ENCODE measurements around the gene ZNF227. TPM values are rescaled to one million over a fixed set of nuclear protein-coding genes. Genes with fewer than 3 reads are reported as not detected.
A peak's percentile ranks its signal among the peaks of the same experiment; 100 is the strongest.
"Not testable (repeated sequence)": the region's sequence is repeated elsewhere in the genome, so short reads cannot be mapped to it uniquely, and the experiment has no call there.

Gene ZNF227
- total RNA-seq (2014; rRNA removed; shearing (Covaris generic)), result 20.2 and 22.0 TPM in 2 replicates

DNA sequence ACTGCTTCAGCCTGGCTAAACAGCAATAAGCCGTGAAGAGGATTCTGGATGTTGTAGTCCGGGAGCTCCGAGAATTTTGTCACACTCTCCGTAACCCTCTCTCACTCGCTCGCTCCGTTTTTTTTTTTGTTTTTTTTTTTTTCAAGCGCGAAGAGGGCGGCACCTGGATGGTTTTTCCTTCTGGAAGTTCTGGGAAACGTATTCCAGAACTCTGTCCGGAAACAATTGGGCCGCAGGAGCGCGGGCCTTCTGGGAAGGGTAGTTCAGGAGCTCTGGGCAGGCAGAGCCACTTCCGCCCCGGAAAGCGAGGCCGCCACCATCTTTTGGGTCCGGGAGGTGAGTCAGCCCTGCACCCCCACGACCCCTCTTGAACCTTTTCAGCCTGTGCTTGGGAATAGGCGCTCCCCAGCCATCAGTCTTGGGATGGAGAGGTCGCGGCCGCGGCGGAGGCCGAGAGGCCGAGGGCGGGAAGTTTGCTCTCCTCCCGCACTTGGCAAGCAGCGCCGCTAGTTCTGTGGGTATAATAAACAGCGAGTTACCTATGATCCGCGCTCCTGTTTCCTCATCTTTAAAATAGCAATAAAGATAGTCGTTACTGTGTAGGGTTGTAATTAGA lies at the start of gene ZNF227:
Gene ZNF227, plus strand, starts transcription at position 283 of the 616 bp plus-strand sequence. CDS start 5,261 bp downstream, outside the sequence.
- peak; percentile 94 to 95 for DNase-seq
- peak within 1 kb of the TSS; percentile 81 for H3K4me3 ChIP-seq

DNA sequence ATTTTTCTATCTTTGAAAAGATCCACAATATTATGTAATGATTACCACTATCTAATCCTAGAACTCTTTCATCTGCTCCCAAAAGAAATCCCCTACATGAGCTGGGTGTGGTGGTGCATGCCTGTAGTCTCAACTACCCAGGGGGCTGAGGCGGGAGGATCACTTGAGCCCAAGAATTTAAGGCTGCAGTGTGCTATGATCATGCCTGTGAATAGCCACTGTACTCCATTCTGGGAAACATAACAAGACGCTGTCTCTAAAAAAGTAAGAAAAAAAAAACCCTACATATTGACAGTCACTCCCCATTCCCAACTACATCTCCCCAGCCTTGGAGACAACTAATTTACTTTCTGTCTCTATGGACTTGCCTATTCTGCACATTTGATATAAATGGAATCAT lies 48.5 kb upstream of the ZNF227 start:
- DNase-seq, result no peak
- Histone ChIP-seq H3K36me3 (peaks cover 22% of the 10 kb centered on the region), H3K9me3 (replicated peaks) (no peaks in the 10 kb centered on the region), H3K27me3 (no peaks in the 10 kb centered on the region), H3K27ac (no peak overlapping the region), H3K4me1 (peaks cover 4% of the 10 kb centered on the region; the same call in 1 of the 2 replicates), H3K4me3 (no peak overlapping the region)

More for the DNA sequence above, at the start of gene ZNF227:
- Histone ChIP-seq H3K27ac (peak within 1 kb of the TSS; percentile 59), H3K27me3 (no peaks in the 10 kb centered on the region), H3K9me3 (replicated peaks) (0 out of 2 replicates have a peak, but pooled peaks cover 6% of the 10 kb centered on the region), H3K4me1 (peaks cover 7% of the 10 kb centered on the region; the same call in 1 of the 2 replicates), H3K36me3 (peaks cover 17% of the 10 kb centered on the region)

DNA sequence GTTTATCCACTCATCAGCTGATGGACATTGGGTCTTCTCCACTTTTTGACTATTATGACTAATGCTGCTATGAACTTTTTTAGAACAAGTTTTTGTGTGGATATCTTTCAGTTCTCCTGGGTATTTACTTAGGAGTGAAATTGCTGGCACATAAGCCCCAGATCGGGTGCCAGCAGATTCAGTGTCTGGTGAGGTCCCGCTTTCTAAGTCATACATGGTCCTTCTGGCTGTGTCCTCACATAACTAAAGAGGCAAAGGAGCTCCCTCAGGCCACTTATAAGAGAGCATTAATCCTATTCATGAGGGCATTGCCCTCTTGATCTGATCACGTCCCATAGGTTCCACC lies 48.0 kb upstream of the ZNF227 start:
- Histone ChIP-seq H3K27me3 (no peaks in the 10 kb centered on the region), H3K9me3 (replicated peaks) (no peaks in the 10 kb centered on the region), H3K27ac (peak overlapping the region; percentile 67), H3K36me3 (peaks cover 25% of the 10 kb centered on the region), H3K4me1 (peaks cover 4% of the 10 kb centered on the region; the same call in 1 of the 2 replicates), H3K4me3 (peak overlapping the region; percentile 81)
- DNase-seq, result no peak

DNA sequence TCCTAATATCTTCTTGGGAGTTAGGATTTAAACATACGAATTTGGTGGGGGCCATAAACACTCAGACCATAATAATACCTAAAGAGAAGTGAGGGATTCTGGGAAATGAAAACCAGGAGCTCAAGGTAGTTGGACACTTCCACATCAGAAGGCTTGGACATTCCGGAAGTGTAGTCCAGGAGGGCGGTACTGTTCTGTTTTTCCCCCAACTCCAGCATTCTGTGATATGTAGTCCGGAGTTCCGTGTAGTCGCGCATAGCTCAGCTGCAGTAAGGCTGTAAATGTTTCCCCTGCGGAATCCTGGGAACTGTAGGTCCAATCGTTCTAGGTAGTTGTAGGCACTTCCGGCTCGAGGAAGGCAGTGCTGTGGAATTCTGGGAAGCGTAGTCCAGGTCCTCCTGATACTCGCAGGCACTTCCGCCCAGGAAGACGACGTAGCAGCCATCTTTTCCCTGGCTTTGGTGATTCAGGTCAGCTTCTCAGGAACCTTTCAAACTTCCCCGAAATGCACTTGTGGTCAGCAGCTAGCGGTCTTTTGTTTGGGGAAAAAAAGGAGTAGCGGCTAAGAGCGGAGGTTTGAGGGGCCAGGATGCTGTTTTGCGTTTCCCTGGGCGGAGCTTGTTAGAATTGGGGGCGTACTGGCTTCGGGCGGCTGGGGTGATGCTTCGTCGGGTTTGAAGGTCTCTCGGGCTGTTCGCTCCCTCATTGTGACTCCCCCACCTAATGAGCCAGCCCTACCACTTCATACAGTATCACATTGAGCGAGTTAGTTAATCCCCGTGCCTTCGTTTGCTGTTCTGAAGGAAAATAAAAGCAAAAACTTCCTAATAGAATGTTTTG lies 47.4 kb upstream of the ZNF227 start, which contains the start of gene ZNF226:
Gene ZNF226, plus strand, starts transcription at position 428 of the 840 bp plus-strand sequence. CDS start 4,981 bp downstream, outside the sequence.
- Histone ChIP-seq H3K27ac (peak within 1 kb of the TSS; percentile 67), H3K36me3 (peaks cover 31% of the 10 kb centered on the region), H3K4me1 (peaks cover 4% of the 10 kb centered on the region; the same call in 1 of the 2 replicates), H3K9me3 (replicated peaks) (no peaks in the 10 kb centered on the region), H3K27me3 (no peaks in the 10 kb centered on the region), H3K4me3 (peak within 1 kb of the TSS; percentile 81)
- DNase-seq, result peak; percentile 95 to 98

DNA sequence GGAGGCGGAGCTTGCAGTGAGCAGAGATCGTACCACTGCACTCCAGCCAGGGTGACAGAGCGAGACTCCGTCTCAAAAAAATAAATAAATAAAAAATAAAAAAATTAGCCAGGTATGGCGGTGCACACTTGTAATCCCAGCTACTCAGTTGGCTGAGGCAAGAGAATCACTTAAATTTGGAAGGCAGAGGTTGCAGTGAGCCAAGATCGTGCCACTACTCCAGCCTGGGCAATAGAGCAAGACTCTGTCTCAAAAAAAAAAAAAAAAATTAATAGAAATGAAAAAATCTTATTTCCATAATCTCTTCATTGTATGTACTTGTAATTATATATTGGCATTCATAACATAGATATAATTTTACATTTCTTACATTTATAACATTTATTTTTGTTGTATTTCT lies 41.7 kb upstream of the ZNF227 start:
- not testable (repeated sequence) for DNase-seq; H3K4me3 ChIP-seq; H3K9me3 ChIP-seq (replicated peaks); H3K27ac ChIP-seq; H3K4me1 ChIP-seq; H3K27me3 ChIP-seq
- peaks cover 89% of the 10 kb centered on the region for H3K36me3 ChIP-seq

DNA sequence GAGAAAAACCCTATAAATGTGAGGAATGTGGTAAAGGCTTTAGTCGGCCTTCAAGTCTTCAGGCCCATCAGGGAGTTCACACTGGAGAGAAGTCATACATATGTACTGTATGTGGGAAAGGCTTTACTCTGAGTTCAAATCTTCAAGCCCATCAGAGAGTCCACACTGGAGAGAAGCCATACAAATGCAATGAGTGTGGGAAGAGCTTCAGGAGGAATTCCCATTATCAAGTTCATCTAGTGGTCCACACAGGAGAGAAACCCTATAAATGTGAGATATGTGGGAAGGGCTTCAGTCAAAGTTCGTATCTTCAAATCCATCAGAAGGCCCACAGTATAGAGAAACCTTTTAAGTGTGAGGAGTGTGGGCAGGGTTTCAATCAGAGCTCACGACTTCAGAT lies 35.7 kb upstream of the ZNF227 start:
- peaks cover 12% of the 10 kb centered on the region for H3K9me3 ChIP-seq (replicated peaks)
- no peak for DNase-seq
- no peaks in the 10 kb centered on the region for H3K4me1 ChIP-seq
- no peak overlapping the region for H3K4me3 ChIP-seq
- H3K36me3 ChIP-seq, result peaks cover 57% of the 10 kb centered on the region
- no peak overlapping the region for H3K27ac ChIP-seq
- H3K27me3 ChIP-seq, result no peaks in the 10 kb centered on the region

DNA sequence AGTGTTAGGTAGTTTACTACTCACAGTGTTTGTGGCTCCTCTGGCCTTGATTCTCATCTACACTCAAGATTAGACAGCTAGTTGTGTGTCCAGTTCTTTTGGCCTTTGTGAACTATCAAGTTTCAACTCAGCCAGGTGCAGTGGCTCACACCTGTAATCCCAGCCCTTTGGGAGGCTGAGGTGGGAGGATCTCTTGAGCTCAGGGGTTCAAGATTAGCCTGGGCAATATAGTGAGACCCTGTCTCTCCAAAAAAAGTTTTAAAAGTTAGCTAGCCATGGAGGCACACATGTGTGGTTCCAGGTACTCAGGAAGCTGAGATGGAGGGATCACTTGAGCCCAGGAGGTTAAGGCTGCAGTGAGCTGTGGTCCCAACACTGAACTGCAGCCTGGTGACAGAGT lies 31.4 kb upstream of the ZNF227 start:
- peaks cover 14% of the 10 kb centered on the region for H3K36me3 ChIP-seq
- no peaks in the 10 kb centered on the region for H3K27me3 ChIP-seq
- DNase-seq, result no peak
- no peak overlapping the region for H3K4me3 ChIP-seq
- no peaks in the 10 kb centered on the region for H3K4me1 ChIP-seq
- no peak overlapping the region for H3K27ac ChIP-seq
- H3K9me3 ChIP-seq (replicated peaks), result peaks cover 6% of the 10 kb centered on the region

DNA sequence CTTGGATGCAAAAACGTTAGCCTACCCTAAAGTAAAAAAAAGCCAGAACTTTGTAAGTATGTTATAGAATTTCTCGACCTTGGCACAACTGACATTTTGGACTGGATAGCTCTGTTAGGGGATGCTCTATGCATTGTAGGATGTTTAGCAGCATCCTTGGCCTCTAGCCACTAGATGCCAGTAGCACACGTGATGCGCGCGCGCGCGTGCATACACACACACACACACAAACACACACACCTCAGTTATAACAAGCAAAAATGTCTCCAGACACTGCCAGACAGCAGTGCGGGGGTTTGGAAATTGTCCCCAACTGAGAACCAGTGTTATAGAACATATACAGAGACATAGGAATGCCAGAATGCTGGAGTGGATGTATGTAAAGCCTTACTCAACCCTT lies 30.2 kb upstream of the ZNF227 start:
- H3K27ac ChIP-seq, result no peak overlapping the region
- no peaks in the 10 kb centered on the region; the same call in 1 of the 2 replicates for H3K9me3 ChIP-seq (replicated peaks)
- no peak for DNase-seq
- no peak overlapping the region for H3K4me3 ChIP-seq
- H3K4me1 ChIP-seq, result no peaks in the 10 kb centered on the region
- H3K27me3 ChIP-seq, result no peaks in the 10 kb centered on the region
- peaks cover 3% of the 10 kb centered on the region for H3K36me3 ChIP-seq

DNA sequence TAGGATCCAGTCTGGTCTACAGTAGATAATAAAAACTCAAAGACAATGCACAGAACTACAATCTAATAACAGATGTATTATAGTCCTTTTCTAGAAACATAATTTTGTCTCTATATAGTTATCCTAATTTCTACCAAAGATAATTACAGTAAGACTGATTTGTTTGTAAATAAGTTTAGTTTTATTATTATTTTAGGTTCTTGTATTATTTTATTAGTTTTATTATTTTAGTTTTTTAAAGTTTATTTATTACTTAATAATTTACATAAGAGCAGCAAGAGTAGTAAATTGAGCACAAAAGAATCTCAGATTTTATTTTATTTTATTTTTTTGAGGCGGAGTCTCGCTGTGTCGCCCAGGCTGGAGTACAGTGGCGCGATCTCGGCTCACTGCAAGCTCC lies 22.3 kb upstream of the ZNF227 start:
- no peak overlapping the region for H3K4me3 ChIP-seq
- no peaks in the 10 kb centered on the region for H3K9me3 ChIP-seq (replicated peaks)
- no peaks in the 10 kb centered on the region for H3K4me1 ChIP-seq
- H3K36me3 ChIP-seq, result no peaks in the 10 kb centered on the region; the same call in 1 of the 2 replicates
- H3K27ac ChIP-seq, result no peak overlapping the region
- no peak for DNase-seq
- H3K27me3 ChIP-seq, result no peaks in the 10 kb centered on the region

DNA sequence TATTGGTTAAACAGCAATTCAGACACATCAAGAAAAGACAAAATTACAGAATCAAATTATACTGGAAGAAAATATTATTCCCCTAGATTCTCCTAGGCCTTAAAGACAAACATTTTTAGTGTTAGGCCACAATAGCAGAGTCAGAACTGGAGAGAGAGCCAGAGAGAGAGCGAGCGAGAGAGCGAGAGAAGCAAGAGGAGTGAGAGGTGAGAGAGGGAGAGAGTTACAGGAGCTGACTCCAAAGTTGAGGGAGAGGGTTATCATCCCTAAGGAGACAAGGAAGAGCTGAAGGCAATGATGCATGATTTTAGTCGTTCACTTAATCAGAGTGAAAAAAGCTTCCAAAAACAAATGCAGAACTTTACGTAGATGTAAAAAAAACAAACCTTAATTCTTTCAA lies 20.2 kb upstream of the ZNF227 start:
- Histone ChIP-seq H3K9me3 (replicated peaks) (no peaks in the 10 kb centered on the region), H3K4me3 (no peak overlapping the region), H3K27me3 (no peaks in the 10 kb centered on the region), H3K4me1 (no peaks in the 10 kb centered on the region), H3K36me3 (no peaks in the 10 kb centered on the region; the same call in 1 of the 2 replicates), H3K27ac (no peak overlapping the region)
- no peak for DNase-seq

DNA sequence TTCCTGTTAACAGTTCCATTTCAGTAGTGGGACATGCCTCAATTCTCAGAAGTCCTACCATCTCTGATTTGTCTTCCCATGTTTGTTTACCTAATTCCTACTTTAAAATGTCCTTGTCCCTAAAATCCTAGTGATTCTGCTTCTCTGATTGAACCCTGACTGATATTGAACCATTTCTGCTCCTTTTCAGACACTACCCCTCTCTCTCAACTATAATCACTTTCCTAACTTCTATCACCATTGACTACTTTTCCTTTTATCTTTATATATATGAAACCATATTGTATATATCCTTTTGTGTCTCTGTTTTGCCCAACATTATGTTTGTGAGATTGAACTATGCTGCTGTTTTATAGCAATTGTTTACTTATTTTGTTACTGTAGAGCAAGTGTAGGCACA lies 15.6 kb upstream of the ZNF227 start:
- no peaks in the 10 kb centered on the region for H3K4me1 ChIP-seq
- H3K27ac ChIP-seq, result no peak overlapping the region
- no peaks in the 10 kb centered on the region for H3K27me3 ChIP-seq
- H3K9me3 ChIP-seq (replicated peaks), result no peaks in the 10 kb centered on the region
- no peaks in the 10 kb centered on the region for H3K36me3 ChIP-seq
- H3K4me3 ChIP-seq, result no peak overlapping the region
- DNase-seq, result no peak

DNA sequence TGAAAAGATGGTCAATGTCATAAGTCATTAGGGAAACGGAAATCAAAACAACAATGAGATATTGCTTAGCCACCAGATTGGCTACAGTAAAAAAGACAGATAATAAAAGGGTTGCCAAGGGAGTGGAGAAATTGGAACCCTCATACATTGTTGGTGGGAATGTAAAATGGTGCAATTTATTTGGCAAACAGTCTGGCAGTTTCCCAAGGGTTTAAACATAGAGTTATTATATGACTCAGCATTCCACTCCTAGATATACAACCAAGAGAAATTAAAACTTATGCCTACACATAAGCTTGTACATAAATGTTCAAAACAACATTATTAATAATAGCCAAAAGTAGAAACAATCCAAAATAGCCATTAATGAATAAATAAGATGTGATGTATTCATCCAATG lies 9.9 kb upstream of the ZNF227 start:
- Histone ChIP-seq H3K4me3 (no peak overlapping the region), H3K27me3 (no peaks in the 10 kb centered on the region), H3K9me3 (replicated peaks) (peaks cover 7% of the 10 kb centered on the region), H3K36me3 (no peaks in the 10 kb centered on the region), H3K4me1 (no peaks in the 10 kb centered on the region), H3K27ac (no peak overlapping the region)
- no peak for DNase-seq

DNA sequence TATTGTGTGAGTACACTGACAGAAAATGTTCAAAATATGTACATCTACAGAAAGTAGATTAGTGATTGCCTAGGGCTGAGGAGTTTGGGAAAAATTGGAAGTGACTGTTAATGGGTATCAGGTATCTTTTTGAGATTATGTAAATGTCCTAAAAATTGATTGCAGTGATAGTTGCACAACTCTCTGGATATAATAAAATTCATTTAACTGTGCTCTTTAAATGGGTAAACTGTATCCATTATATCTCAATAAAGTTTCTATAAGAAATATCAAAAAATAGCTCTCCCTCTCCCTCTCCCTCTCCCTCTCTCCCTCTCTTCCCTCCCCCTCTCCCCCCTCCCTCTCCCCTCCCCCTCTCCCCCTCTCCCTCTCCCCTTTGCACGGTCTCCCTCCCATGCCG lies 9.4 kb upstream of the ZNF227 start:
- Histone ChIP-seq H3K9me3 (replicated peaks) (peaks cover 7% of the 10 kb centered on the region), H3K4me3 (no peak overlapping the region), H3K36me3 (no peaks in the 10 kb centered on the region), H3K27me3 (no peaks in the 10 kb centered on the region), H3K4me1 (no peaks in the 10 kb centered on the region), H3K27ac (no peak overlapping the region)
- no peak for DNase-seq

DNA sequence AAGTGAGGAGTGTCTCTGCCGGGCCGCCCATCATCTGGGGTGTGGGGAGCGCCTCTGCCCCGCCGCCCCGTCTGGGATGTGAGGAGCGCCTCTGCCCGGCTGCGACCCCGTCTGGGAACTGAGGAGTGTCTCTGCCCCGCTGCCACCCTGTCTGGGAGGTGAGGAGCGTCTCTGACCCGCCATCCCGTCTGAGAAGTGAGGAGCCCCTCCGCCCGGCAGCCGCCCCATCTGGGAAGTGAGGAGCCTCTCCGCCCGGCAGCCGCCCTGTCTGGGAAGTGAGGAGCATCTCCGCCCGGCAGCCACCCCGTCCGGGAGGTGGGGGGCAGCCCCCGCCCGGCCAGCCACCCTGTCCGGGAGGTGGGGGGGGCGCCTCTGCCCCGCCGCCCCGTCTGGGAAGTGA lies 8.5 kb upstream of the ZNF227 start:
- not testable (repeated sequence) for H3K4me3 ChIP-seq; H3K27ac ChIP-seq; H3K4me1 ChIP-seq; H3K27me3 ChIP-seq; H3K9me3 ChIP-seq (replicated peaks); DNase-seq; H3K36me3 ChIP-seq

DNA sequence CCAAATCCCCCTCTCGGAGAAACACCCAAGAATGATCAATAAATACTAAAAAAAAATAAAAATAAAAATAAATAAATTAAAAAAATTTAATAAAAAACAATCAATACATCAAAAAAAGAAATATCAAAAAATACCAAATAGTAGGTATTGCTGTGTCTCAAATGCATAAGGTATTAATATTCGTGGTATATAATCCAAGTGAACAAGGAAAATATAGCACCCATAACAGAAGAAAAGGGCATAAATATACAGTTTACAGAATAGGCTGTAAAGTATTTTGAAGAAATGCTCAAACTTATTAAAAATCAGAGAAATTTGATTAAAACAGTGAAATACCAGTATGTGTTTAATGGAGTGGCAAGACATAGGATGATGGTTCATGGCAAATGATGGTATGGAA lies 7.6 kb upstream of the ZNF227 start:
- no peak overlapping the region for H3K27ac ChIP-seq
- H3K9me3 ChIP-seq (replicated peaks), result peaks cover 7% of the 10 kb centered on the region
- H3K4me3 ChIP-seq, result no peak overlapping the region
- H3K27me3 ChIP-seq, result no peaks in the 10 kb centered on the region
- no peaks in the 10 kb centered on the region for H3K36me3 ChIP-seq
- no peaks in the 10 kb centered on the region; the same call in 1 of the 2 replicates for H3K4me1 ChIP-seq
- no peak for DNase-seq
